Activated CD8-positive, alpha-beta memory T cell treated with anti-CD3 and anti-CD28 coated beads, Interleukin-2, amount 50 U/mL, for 4 hours (primary cell): ENCODE data around the gene DPP4.

Source experiments
- DNase-seq: peaks from one replicate; pipeline ENCODE4 v3.0.0-alpha.2; 2020

Gene DPP4

DNA sequence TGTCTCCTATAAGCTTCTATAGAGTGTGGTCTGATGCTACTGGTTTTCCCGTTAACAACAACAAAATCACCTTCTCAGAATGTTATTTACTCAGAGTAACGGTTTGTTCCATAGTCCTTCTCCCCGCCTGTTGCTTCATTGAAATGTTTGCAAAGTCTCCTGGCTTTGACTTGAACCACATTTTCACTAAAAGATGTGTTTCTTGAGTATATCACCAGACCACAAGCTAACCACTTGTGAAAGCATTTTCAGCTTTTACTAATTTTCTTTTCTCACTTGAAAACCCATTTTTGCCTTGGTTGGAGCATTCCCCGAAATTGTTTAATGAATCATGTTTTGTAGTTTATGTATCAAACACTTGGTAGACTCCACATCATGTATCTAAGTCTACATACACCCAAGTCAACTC lies 121.2 kb downstream of the DPP4 start:
- no peak for DNase-seq

DNA sequence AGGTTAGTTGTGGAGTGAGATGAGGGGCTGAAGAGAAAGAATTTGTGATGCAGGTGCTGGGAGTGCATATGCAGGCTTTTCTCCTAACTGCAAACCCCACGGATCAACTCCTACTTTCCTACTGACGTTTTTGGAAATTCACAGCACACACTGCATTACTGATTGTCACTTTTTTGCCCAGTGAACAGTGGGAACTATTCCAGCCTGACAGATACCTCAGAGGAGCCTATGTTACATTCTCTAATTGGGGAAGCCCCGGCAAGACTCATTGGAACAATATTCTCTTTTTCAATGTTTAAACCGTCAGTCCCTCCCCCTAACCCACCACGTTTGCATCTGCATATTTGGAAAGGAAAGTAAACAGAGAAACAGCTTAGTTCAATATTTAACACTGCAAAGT lies 126.2 kb downstream of the DPP4 start:
- DNase-seq = no peak

DNA sequence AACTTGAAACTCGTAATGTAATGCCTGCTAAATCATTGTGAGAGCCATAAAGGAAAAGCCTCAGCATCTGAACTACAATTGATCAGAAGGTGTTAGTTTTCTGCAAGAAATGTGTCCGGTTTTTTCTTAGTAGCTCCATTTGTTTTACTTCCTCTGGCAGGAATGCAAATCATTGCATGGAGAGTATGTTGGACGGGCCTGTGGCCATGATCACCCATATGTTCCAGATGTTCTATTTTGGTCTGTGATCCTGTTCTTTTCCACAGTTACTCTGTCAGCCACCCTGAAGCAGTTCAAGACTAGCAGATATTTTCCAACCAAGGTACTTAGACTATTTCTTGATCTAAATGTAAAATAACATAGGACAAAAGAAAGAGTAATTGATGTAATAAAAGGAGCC lies 126.6 kb downstream of the DPP4 start:
- no peak for DNase-seq

- no peak for DNase-seq
These were observed 127.4 kb downstream of the DPP4 start for GRCh38 chr2:161946489-161947107.

- DNase-seq = no peak
These were observed 131.0 kb downstream of the DPP4 start for GRCh38 chr2:161943011-161943410.
